Left lung (tissue), 10 donors: ENCODE data around the gene NBDY. TPM values are rescaled to one million over a fixed set of nuclear protein-coding genes. Genes with fewer than 3 reads are reported as not detected.

Source experiments
- ATAC-seq: fragments of 200-7000 bp; cut with Tn5 transposase; one replicate; pipeline ENCODE4 v1.9.1; 2020; ENCODE audit warnings: moderate library complexity
- DNase-seq, 4 donors: peaks; one replicate each; pipeline ENCODE4 v3.0.0-alpha.2; 2013 to 2020
- H3K27ac ChIP-seq, 2 donors: fragments of 200-600 bp; sonication (generic) in 1 of 2; one replicate each; pipeline versions ENCODE4 v1.5.0 to v1.8.0; 2020 to 2021
- H3K27me3 ChIP-seq, 2 donors: fragments of 200-600 bp; sonication (generic) in 1 of 2; one replicate each; pipeline versions ENCODE4 v1.5.0 to v1.8.0; 2020 to 2021
- H3K36me3 ChIP-seq, 2 donors: fragments of 200-600 bp; sonication (generic) in 1 of 2; one replicate each; pipeline versions ENCODE4 v1.5.0 to v1.8.0; 2020 to 2021
- H3K4me1 ChIP-seq, 2 donors: fragments of 200-600 bp; one replicate each; pipeline ENCODE4 v1.8.0; 2021
- H3K4me3 ChIP-seq, 2 donors: fragments of 200-600 bp; sonication (generic) in 1 of 2; one replicate each; pipeline versions ENCODE4 v1.5.0 to v1.8.0; 2020 to 2021; ENCODE audit warnings: mild to moderate bottlenecking in 1 of 2
- H3K9me3 ChIP-seq, 2 donors: fragments of 200-600 bp; sonication (generic) in 1 of 2; one replicate each; pipeline versions ENCODE4 v1.5.0 to v1.8.0; 2020 to 2021
- CTCF ChIP-seq, 2 donors: fragments of 200-600 bp; sonication (generic) in 1 of 2; IDR thresholded peaks; one replicate each; pipeline versions ENCODE4 v1.5.0 to v1.8.0; 2021; ENCODE audit warnings: antibody characterized with exemption in 2 of 2
- intact Hi-C, 2 donors: fragments of 100-400 bp; cut with DNase I; formaldehyde crosslinking; loops; one replicate each; pipeline versions ENCODE4 v1.11.2 to v1.14.2; 2022
- polyA plus RNA-seq, 6 donors: library from polyadenylated mRNA; unstranded; fragments of 120-200 nt; gene quantifications; one replicate each; pipeline ENCODE4 v1.2.1, GENCODE V29; 2013; ENCODE audit not compliant: insufficient read length in 6 of 6
- total RNA-seq, 2 donors: library from RNA; stranded (reverse); fragmentation: NEBNext Ultra II Directional; extraction: Animal tissue kit (Norgen Biotek cat#: 25700); gene quantifications; one replicate each; pipeline ENCODE4 v1.2.1, GENCODE V29; 2021
- donor health status: DM: no; HTN: yes; CAD: no.
- donor health status: DM: no; HTN: no; CAD: no.

Gene NBDY
- total and polyA plus RNA-seq, 8 donors, result 39.5 to 86.4 (median 70.6) TPM

GRCh38 chrX:56833626-56834025, 104.6 kb downstream of the NBDY start:
- DNase-seq (no peak), ATAC-seq (no peak)
- no peak for TF ChIP-seq CTCF (IDR thresholded peaks at IDR 0.05)
- no peaks in the 10 kb centered on the region for H3K36me3 ChIP-seq
- H3K4me1 ChIP-seq, result no peaks in the 10 kb centered on the region
- H3K4me3 ChIP-seq, result no peak overlapping the region
- intact Hi-C loops, result no loop called here
- H3K27ac ChIP-seq, result no peak overlapping the region
- H3K27me3 ChIP-seq, result peaks cover 0 to 11% of the 10 kb centered on the region in 2 donors
- H3K9me3 ChIP-seq, result no peaks in the 10 kb centered on the region

- ATAC-seq (no peak), DNase-seq (no peak)
- no peak overlapping the region for H3K27ac ChIP-seq
- no peak for TF ChIP-seq CTCF (IDR thresholded peaks at IDR 0.05)
- H3K4me3 ChIP-seq, result no peak overlapping the region
- H3K36me3 ChIP-seq, result no peaks in the 10 kb centered on the region
- no peaks in the 10 kb centered on the region for H3K9me3 ChIP-seq
- no peaks in the 10 kb centered on the region for H3K4me1 ChIP-seq
- H3K27me3 ChIP-seq, result no peaks in the 10 kb centered on the region
- intact Hi-C loops, result no loop called here
These were observed 124.4 kb downstream of the NBDY start for GRCh38 chrX:56853436-56853835.

DNA sequence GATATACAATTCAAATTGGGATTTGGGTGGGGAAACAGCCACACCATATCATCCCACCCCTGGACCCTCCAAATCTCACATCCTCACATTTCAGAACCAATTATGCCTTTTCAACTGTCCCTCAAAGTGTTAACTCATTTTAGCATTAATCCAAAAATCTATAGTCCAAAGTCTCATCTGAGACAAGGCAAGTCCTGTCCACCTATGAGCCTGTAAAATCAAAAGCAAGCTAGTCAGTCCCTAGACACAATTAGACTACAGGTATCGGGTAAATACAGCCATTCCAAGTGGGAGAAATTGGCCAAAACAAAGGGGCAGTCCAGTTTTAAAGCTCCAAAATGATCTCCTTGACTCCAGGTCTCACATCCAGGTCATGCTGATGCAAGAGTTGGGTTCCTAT, 128.0 kb downstream of the NBDY start:
- no peak overlapping the region for H3K4me3 ChIP-seq
- no peak for TF ChIP-seq CTCF (IDR thresholded peaks at IDR 0.05)
- H3K4me1 ChIP-seq, result no peaks in the 10 kb centered on the region
- H3K27me3 ChIP-seq, result no peaks in the 10 kb centered on the region
- H3K36me3 ChIP-seq, result no peaks in the 10 kb centered on the region
- no peak for ATAC-seq
- no peaks in the 10 kb centered on the region for H3K9me3 ChIP-seq
- intact Hi-C loops, result no loop called here
- no peak for DNase-seq
- no peak overlapping the region for H3K27ac ChIP-seq

DNA sequence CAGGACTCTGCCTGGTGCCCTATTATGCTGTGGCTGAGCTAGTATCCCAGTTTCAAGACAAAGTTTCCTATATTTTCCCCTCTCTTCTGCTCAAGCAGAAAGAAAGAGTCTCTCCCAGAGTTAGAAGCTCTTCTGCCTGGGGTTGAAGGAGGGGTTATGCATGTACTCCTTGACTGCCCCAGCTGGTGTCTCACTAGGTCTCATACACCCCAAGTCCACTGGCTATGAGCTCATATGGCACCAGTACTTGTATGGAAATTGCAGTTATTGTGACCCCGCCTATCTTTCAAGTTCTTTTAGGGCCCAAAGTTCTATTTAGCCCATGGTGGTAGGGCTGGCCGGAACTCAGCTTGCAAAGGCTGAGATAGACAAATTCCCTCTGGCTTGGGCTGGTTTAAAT, 131.8 kb downstream of the NBDY start:
- Histone ChIP-seq H3K4me3 (no peak overlapping the region), H3K36me3 (no peaks in the 10 kb centered on the region), H3K9me3 (no peaks in the 10 kb centered on the region), H3K27me3 (peaks cover 0 to 5% of the 10 kb centered on the region in 2 donors), H3K4me1 (no peaks in the 10 kb centered on the region), H3K27ac (no peak overlapping the region)
- ATAC-seq (no peak), DNase-seq (no peak)
- intact Hi-C loops, result no loop called here
- TF ChIP-seq CTCF (IDR thresholded peaks at IDR 0.05), result no peak

Other genes with a start within 250 kb of the NBDY start
- 10 to 100 TPM; 35.2 to 37.6 TPM for gene UBQLN2, start 165.6 kb upstream of the NBDY start, total RNA-seq
- 10 to 100 TPM; 38.4 to 42.7 (median 41.5) TPM for gene UBQLN2, start 165.6 kb upstream of the NBDY start, polyA plus RNA-seq